Activated naive CD8-positive, alpha-beta T cell treated with anti-CD3 and anti-CD28 coated beads for 36 hours (primary cell): ENCODE data around the gene SLC3A2. TPM values are rescaled to one million over a fixed set of nuclear protein-coding genes. Genes with fewer than 3 reads are reported as not detected.
A peak's percentile ranks its signal among the peaks of the same experiment; 100 is the strongest.

Experiments
- DNase-seq: peaks from one replicate; pipeline ENCODE4 v3.0.0; 2021
- H3K27ac Mint-ChIP-seq: one replicate; pipeline ENCODE4 v1.8.0; 2022; ENCODE audit warnings: mild to moderate bottlenecking, moderate library complexity, mixed read lengths
- H3K27me3 Mint-ChIP-seq: one replicate; pipeline ENCODE4 v1.8.0; 2022; ENCODE audit warnings: mild to moderate bottlenecking, mixed read lengths
- H3K36me3 Mint-ChIP-seq: one replicate; pipeline ENCODE4 v1.8.0; 2021; ENCODE audit warnings: mild to moderate bottlenecking, mixed read lengths
- H3K4me1 Mint-ChIP-seq: one replicate; pipeline ENCODE4 v1.8.0; 2021; ENCODE audit warnings: mixed read lengths
- H3K4me3 Mint-ChIP-seq: one replicate; pipeline ENCODE4 v1.8.0; 2022; ENCODE audit warnings: mild to moderate bottlenecking, moderate library complexity, mixed read lengths
- H3K9me3 Mint-ChIP-seq: one replicate; pipeline ENCODE4 v1.8.0; 2022; ENCODE audit warnings: mixed read lengths
- total RNA-seq, 2 experiments: library from RNA; stranded (reverse); gene quantifications; one replicate each; pipeline ENCODE4 v1.2.3, GENCODE V29; 2021

Gene SLC3A2
- total RNA-seq, 2 experiments from 2014 or later = 408 to 428 TPM

GRCh38 chr11:62883673-62884072, 3.0 kb downstream of the SLC3A2 start:
- peak overlapping the region; percentile 100 for H3K4me3 Mint-ChIP-seq
- peaks cover 1% of the 10 kb centered on the region for H3K9me3 Mint-ChIP-seq
- H3K27ac Mint-ChIP-seq = peak overlapping the region; percentile 100
- H3K36me3 Mint-ChIP-seq = peaks cover 85% of the 10 kb centered on the region
- no peak for DNase-seq
- peaks cover 49% of the 10 kb centered on the region for H3K4me1 Mint-ChIP-seq
- H3K27me3 Mint-ChIP-seq = peaks cover 9% of the 10 kb centered on the region

GRCh38 chr11:62885137-62885750, 4.5 kb downstream of the SLC3A2 start:
- peaks cover 48% of the 10 kb centered on the region for H3K4me1 Mint-ChIP-seq
- no peak for DNase-seq
- H3K27me3 Mint-ChIP-seq = peaks cover 9% of the 10 kb centered on the region
- H3K9me3 Mint-ChIP-seq = peaks cover 1% of the 10 kb centered on the region
- H3K27ac Mint-ChIP-seq = peak overlapping the region; percentile 77
- H3K4me3 Mint-ChIP-seq = peak overlapping the region; percentile 67
- H3K36me3 Mint-ChIP-seq = peaks cover 91% of the 10 kb centered on the region

- Mint-ChIP-seq H3K27ac (peak overlapping the region; percentile 19), H3K9me3 (no peaks in the 10 kb centered on the region), H3K4me3 (no peak overlapping the region), H3K4me1 (peaks cover 36% of the 10 kb centered on the region), H3K27me3 (no peaks in the 10 kb centered on the region), H3K36me3 (peaks cover 61% of the 10 kb centered on the region)
- DNase-seq = no peak
These were observed 7.7 kb downstream of the SLC3A2 start for GRCh38 chr11:62888406-62888805.

GRCh38 chr11:62889126-62889483, 8.4 kb downstream of the SLC3A2 start:
- Mint-ChIP-seq H3K4me1 (peaks cover 29% of the 10 kb centered on the region), H3K9me3 (no peaks in the 10 kb centered on the region), H3K27ac (peak overlapping the region; percentile 19), H3K36me3 (peaks cover 54% of the 10 kb centered on the region), H3K27me3 (no peaks in the 10 kb centered on the region), H3K4me3 (no peak overlapping the region)
- no peak for DNase-seq

- no peak for DNase-seq
- Mint-ChIP-seq H3K4me3 (no peak overlapping the region), H3K27ac (peak overlapping the region; percentile 37), H3K4me1 (peaks cover 25% of the 10 kb centered on the region), H3K36me3 (peaks cover 49% of the 10 kb centered on the region), H3K27me3 (no peaks in the 10 kb centered on the region), H3K9me3 (no peaks in the 10 kb centered on the region)
These were observed 9.1 kb downstream of the SLC3A2 start for GRCh38 chr11:62889484-62890437.

GRCh38 chr11:62892077-62892922, 11.6 kb downstream of the SLC3A2 start:
- Mint-ChIP-seq H3K4me3 (no peak overlapping the region), H3K27ac (no peak overlapping the region), H3K36me3 (peaks cover 25% of the 10 kb centered on the region), H3K4me1 (peaks cover 14% of the 10 kb centered on the region), H3K27me3 (peaks cover 6% of the 10 kb centered on the region), H3K9me3 (no peaks in the 10 kb centered on the region)
- DNase-seq = no peak

GRCh38 chr11:62895501-62895900, 14.8 kb downstream of the SLC3A2 start:
- Mint-ChIP-seq H3K4me1 (peaks cover 2% of the 10 kb centered on the region), H3K4me3 (no peak overlapping the region), H3K9me3 (no peaks in the 10 kb centered on the region), H3K27me3 (peaks cover 16% of the 10 kb centered on the region), H3K27ac (no peak overlapping the region), H3K36me3 (no peaks in the 10 kb centered on the region)
- DNase-seq = no peak

- Mint-ChIP-seq H3K9me3 (no peaks in the 10 kb centered on the region), H3K27ac (no peak overlapping the region), H3K36me3 (no peaks in the 10 kb centered on the region), H3K4me3 (no peak overlapping the region), H3K27me3 (peaks cover 18% of the 10 kb centered on the region), H3K4me1 (peaks cover 2% of the 10 kb centered on the region)
- DNase-seq = no peak
These were observed 15.4 kb downstream of the SLC3A2 start for GRCh38 chr11:62896049-62896448.

GRCh38 chr11:62897311-62897710, 16.6 kb downstream of the SLC3A2 start:
- DNase-seq = no peak
- H3K27me3 Mint-ChIP-seq = peaks cover 23% of the 10 kb centered on the region
- H3K9me3 Mint-ChIP-seq = no peaks in the 10 kb centered on the region
- H3K4me1 Mint-ChIP-seq = peaks cover 6% of the 10 kb centered on the region
- H3K36me3 Mint-ChIP-seq = no peaks in the 10 kb centered on the region
- H3K27ac Mint-ChIP-seq = no peak overlapping the region
- H3K4me3 Mint-ChIP-seq = no peak overlapping the region

- Mint-ChIP-seq H3K36me3 (no peaks in the 10 kb centered on the region), H3K4me1 (peaks cover 14% of the 10 kb centered on the region), H3K9me3 (no peaks in the 10 kb centered on the region), H3K27me3 (peaks cover 26% of the 10 kb centered on the region), H3K4me3 (no peak overlapping the region), H3K27ac (no peak overlapping the region)
- no peak for DNase-seq
These were observed 17.3 kb downstream of the SLC3A2 start for GRCh38 chr11:62898027-62898426.

- H3K27ac Mint-ChIP-seq = no peak overlapping the region
- H3K4me3 Mint-ChIP-seq = no peak overlapping the region
- DNase-seq = no peak
- peaks cover 31% of the 10 kb centered on the region for H3K27me3 Mint-ChIP-seq
- no peaks in the 10 kb centered on the region for H3K36me3 Mint-ChIP-seq
- H3K4me1 Mint-ChIP-seq = peaks cover 26% of the 10 kb centered on the region
- no peaks in the 10 kb centered on the region for H3K9me3 Mint-ChIP-seq
These were observed 22.2 kb downstream of the SLC3A2 start for GRCh38 chr11:62902932-62903331.

- no peak overlapping the region for H3K4me3 Mint-ChIP-seq
- no peak for DNase-seq
- no peaks in the 10 kb centered on the region for H3K9me3 Mint-ChIP-seq
- peaks cover 26% of the 10 kb centered on the region for H3K4me1 Mint-ChIP-seq
- no peaks in the 10 kb centered on the region for H3K36me3 Mint-ChIP-seq
- peaks cover 27% of the 10 kb centered on the region for H3K27me3 Mint-ChIP-seq
- no peak overlapping the region for H3K27ac Mint-ChIP-seq
These were observed 24.6 kb downstream of the SLC3A2 start for GRCh38 chr11:62905296-62905695.

GRCh38 chr11:62905927-62906531, 25.3 kb downstream of the SLC3A2 start:
- Mint-ChIP-seq H3K27me3 (peaks cover 23% of the 10 kb centered on the region), H3K36me3 (no peaks in the 10 kb centered on the region), H3K4me1 (peaks cover 26% of the 10 kb centered on the region), H3K27ac (no peak overlapping the region), H3K4me3 (no peak overlapping the region), H3K9me3 (no peaks in the 10 kb centered on the region)
- DNase-seq = peak; percentile 74

GRCh38 chr11:62908468-62909072, 27.9 kb downstream of the SLC3A2 start:
- no peaks in the 10 kb centered on the region for H3K36me3 Mint-ChIP-seq
- no peak overlapping the region for H3K27ac Mint-ChIP-seq
- peaks cover 8% of the 10 kb centered on the region for H3K4me1 Mint-ChIP-seq
- H3K4me3 Mint-ChIP-seq = no peak overlapping the region
- no peaks in the 10 kb centered on the region for H3K9me3 Mint-ChIP-seq
- no peak for DNase-seq
- H3K27me3 Mint-ChIP-seq = peaks cover 14% of the 10 kb centered on the region
